Fibroblast of pulmonary artery (primary cell): Measurements from ENCODE around the gene ZNF444.
"Not testable (repeated sequence)": the region's sequence is repeated elsewhere in the genome, so short reads cannot be mapped to it uniquely, and the experiment has no call there.

Experiments used
- DNase-seq: peaks from one replicate; pipeline ENCODE4 v3.0.0-alpha.2; 2010; ENCODE audit warnings: low read depth
- H3K4me3 ChIP-seq: replicated peaks from 2 replicates; pipeline ENCODE4 v1.5.1; 2011; ENCODE audit warnings: low read depth, mild to moderate bottlenecking, control low read depth, low read length, moderate library complexity
- TF ChIP-seq, protein P1 (sequence below): IDR thresholded peaks from 2 replicates; pipeline ENCODE4 v1.5.1; 2011; ENCODE audit warnings: mild to moderate bottlenecking, control low read depth, low read length, inconsistent platforms; ENCODE audit errors: missing control alignments

The ZNF444 gene

DNA sequence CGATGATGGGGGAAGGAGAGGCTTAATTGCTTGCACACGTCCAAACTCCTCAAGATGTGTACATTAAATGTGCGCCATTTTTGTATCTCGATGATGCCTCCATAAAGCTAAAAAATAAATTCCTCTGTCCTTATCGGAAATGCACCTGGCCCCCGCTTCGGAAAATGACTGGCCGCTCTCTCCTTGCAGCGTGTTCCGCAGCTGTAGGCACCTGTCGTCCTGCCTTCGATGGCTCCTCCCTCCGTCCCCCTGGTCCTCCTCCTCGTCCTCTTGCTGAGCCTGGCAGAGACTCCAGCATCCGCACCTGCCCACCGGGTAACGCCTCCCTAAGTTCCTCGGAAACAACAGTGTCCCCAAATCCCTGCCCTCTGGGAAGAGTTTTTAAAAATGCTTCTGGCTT is 35.8 kb downstream of the ZNF444 start:
- no peak overlapping the region for H3K4me3 ChIP-seq
- no peak for DNase-seq
- TF ChIP-seq, protein P1, sequence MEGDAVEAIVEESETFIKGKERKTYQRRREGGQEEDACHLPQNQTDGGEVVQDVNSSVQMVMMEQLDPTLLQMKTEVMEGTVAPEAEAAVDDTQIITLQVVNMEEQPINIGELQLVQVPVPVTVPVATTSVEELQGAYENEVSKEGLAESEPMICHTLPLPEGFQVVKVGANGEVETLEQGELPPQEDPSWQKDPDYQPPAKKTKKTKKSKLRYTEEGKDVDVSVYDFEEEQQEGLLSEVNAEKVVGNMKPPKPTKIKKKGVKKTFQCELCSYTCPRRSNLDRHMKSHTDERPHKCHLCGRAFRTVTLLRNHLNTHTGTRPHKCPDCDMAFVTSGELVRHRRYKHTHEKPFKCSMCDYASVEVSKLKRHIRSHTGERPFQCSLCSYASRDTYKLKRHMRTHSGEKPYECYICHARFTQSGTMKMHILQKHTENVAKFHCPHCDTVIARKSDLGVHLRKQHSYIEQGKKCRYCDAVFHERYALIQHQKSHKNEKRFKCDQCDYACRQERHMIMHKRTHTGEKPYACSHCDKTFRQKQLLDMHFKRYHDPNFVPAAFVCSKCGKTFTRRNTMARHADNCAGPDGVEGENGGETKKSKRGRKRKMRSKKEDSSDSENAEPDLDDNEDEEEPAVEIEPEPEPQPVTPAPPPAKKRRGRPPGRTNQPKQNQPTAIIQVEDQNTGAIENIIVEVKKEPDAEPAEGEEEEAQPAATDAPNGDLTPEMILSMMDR: no peak

DNA sequence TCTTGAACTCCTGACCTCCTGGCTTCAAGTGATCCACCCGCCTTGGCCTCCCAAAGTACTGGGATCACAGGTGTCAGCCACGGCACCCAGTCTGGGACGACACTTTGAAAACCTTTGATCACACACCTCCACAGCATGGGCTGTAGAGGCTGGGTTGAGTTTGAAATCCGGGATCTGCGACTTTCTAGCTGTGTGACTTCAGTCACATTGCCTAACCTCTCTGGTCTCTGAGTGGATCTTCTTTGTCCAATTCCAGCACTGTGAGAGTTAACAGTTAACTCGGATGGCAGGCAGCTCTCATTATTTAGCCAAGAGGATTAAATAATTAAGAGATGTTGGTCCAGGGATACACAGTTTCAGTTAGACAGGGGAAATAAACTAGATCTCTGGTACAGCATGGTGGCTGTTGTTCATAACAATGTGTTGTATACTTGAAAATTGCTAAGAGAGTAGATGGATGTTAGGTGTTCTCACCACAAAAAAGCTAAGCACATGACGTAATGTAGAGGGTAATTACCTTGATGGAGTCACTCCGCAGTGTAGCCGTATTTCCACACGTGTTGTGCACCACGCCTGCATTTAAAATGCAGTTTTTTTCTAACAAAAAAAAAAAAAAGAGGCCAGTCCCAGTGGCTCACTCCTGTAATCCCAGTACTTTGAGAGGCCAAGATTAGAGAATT is 36.6 kb downstream of the ZNF444 start:
- TF ChIP-seq, protein P1: no peak
- no peak overlapping the region for H3K4me3 ChIP-seq
- DNase-seq: no peak

- no peak overlapping the region for H3K4me3 ChIP-seq
- DNase-seq: no peak
- TF ChIP-seq, protein P1: no peak
Measured at GRCh38 chr19:56189785-56190184, 48.7 kb downstream of the ZNF444 start.

- no peak overlapping the region for H3K4me3 ChIP-seq
- DNase-seq: no peak
Measured at GRCh38 chr19:56191115-56191514, 50.0 kb downstream of the ZNF444 start.

GRCh38 chr19:56191711-56192110 is 50.6 kb downstream of the ZNF444 start:
- DNase-seq: no peak
- H3K4me3 ChIP-seq: no peak overlapping the region
- TF ChIP-seq, protein P1: no peak

More at GRCh38 chr19:56191115-56191514, 50.0 kb downstream of the ZNF444 start:
- TF ChIP-seq, protein P1: no peak

GRCh38 chr19:56193981-56194640 is 53.0 kb downstream of the ZNF444 start:
- DNase-seq: no peak

DNA sequence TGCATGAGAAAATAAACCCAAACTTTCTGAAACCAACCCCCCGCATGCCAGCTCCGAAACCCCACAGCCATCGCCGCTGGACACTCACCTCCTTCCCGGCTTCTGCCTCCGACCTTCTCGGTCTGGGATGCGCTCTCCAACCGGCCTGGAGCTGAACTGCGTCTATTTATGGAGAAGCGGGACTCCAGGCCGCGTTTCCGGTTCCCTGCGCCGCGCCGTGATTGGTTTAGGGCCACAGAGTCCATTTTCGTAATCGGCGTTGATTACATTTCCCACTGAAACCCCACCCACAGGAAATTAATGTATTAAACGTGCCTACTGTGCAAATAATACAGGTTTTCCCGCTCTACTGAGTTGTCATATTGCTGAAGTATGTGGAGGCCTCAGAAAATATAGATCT is 56.6 kb downstream of the ZNF444 start, which contains the start of gene ZSCAN5B:
Gene ZSCAN5B (minus strand): TSS at position 138 of the 400 bp plus-strand sequence. CDS start 4,731 bp downstream, outside the sequence.
- not testable (repeated sequence) for H3K4me3 ChIP-seq, DNase-seq

More at GRCh38 chr19:56193981-56194640, 53.0 kb downstream of the ZNF444 start:
- TF ChIP-seq, protein P1: no peak
- H3K4me3 ChIP-seq: no peak overlapping the region
